ENCODE measurements around the gene KIF4A.

KIF4A gene

DNA sequence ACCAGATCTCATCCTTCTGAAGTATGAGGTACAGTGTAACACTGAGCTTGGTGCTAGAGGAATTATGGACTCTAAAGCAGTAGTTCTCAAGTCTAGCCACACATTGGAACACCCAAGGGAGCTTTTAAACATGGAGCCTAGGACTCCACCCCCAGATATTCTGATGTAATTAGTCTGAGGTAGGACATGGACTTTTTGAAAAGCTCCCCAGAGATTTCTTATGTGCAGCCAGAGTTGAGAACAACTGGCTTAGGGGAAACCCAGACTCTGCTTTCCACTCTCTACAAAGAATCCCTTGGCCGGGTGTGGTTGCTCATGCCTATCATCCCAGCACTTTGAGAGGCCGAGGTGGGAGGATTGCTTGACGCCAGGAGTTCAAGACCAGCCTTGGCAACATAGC is 121.6 kb downstream of the KIF4A start:
- Histone ChIP-seq H3K4me3 (ENCODE audit: insufficient read depth in 1 of 2, low read depth in 1 of 2, low read length in 2 of 2) (no peak overlapping the region), H2BK12ac (ENCODE audit: low read length in 2 of 2) (no peak overlapping the region), H3K36me3 (ENCODE audit: control insufficient read depth in 1 of 2, insufficient read depth in 2 of 2, low read depth in 1 of 2, low read length in 2 of 2) (no peaks in the 10 kb centered on the region), H3K14ac (ENCODE audit: low read length in 2 of 2) (no peak overlapping the region), H2AFZ (ENCODE audit: low read depth, low read length) (no peak overlapping the region), H3K9ac (ENCODE audit: low read length) (no peak overlapping the region), H3K4me2 (ENCODE audit: low read length, poor library complexity, severe bottlenecking) (no peak overlapping the region), H3K79me1 (replicated peaks; ENCODE audit: low read length, poor library complexity, severe bottlenecking) (no peaks in the 10 kb centered on the region), H3K27ac (ENCODE audit: low read length, poor library complexity, severe bottlenecking) (no peak overlapping the region), H3K18ac (ENCODE audit: low read depth in 1 of 2, low read length in 2 of 2) (no peak overlapping the region), H2AK5ac (ENCODE audit: low read length, severe bottlenecking) (no peak overlapping the region), H3K27me3 (ENCODE audit: control insufficient read depth in 1 of 2, insufficient read depth in 1 of 2, low read length in 2 of 2) (peaks cover 0 to 36% of the 10 kb centered on the region in 2 experiments), H3K4me1 (ENCODE audit: control insufficient read depth, insufficient read depth, low read depth, low read length) (no peaks in the 10 kb centered on the region), H3K9me3 (ENCODE audit: control insufficient read depth, low read length) (no peaks in the 10 kb centered on the region), H3K4ac (ENCODE audit: low read depth in 1 of 2, low read length in 2 of 2) (no peak overlapping the region), H3K23ac (ENCODE audit: low read length in 2 of 2) (no peak overlapping the region), H4K8ac (ENCODE audit: low read length) (no peak overlapping the region), H2BK5ac (ENCODE audit: low read depth, low read length, poor library complexity, severe bottlenecking) (no peak overlapping the region), H4K91ac (ENCODE audit: low read length) (no peak overlapping the region), H2BK15ac (ENCODE audit: low read depth, poor library complexity, severe bottlenecking) (no peak overlapping the region), H2BK120ac (ENCODE audit: low read depth, low read length) (no peak overlapping the region)
- WGBS: 100% methylated on average over 3 of the region's 3 CpGs
- no peak for DNase-seq

DNA sequence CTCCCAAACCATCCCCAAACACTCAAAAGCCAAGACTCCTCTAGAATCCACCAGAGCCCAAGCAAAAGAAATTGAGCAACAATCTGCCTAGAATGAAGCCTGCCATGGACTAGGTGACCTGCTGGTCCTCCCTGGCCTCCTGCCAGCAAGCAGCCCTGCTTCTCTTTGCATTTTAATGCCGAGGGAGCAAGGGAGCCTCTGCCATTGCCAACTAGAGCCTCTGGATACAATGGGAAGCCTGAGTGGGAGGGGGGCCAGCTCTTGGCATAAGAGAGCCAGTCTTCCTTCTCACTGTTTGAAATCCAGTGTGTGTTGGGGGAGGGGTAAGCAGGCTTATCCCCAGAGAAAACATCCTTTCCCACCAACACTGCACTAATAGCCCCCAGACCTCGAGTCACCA is 131.7 kb downstream of the KIF4A start:
- no peak overlapping the region for H2BK12ac ChIP-seq (ENCODE audit: low read length in 2 of 2)
- no peaks in the 10 kb centered on the region for H3K79me1 ChIP-seq (replicated peaks; ENCODE audit: low read length, poor library complexity, severe bottlenecking)
- H3K9me3 ChIP-seq (ENCODE audit: control insufficient read depth, low read length): no peaks in the 10 kb centered on the region
- no peak overlapping the region for H3K4me2 ChIP-seq (ENCODE audit: low read length, poor library complexity, severe bottlenecking)
- no peak overlapping the region for H3K18ac ChIP-seq (ENCODE audit: low read depth in 1 of 2, low read length in 2 of 2)
- no peak overlapping the region for H2AFZ ChIP-seq (ENCODE audit: low read depth, low read length)
- H3K14ac ChIP-seq (ENCODE audit: low read length in 2 of 2): no peak overlapping the region
- H3K27ac ChIP-seq (ENCODE audit: low read length, poor library complexity, severe bottlenecking): no peak overlapping the region
- no peak overlapping the region for H2BK120ac ChIP-seq (ENCODE audit: low read depth, low read length)
- no peak for DNase-seq
- peaks cover 0 to 30% of the 10 kb centered on the region in 2 experiments for H3K27me3 ChIP-seq (ENCODE audit: control insufficient read depth in 1 of 2, insufficient read depth in 1 of 2, low read length in 2 of 2)
- H3K4ac ChIP-seq (ENCODE audit: low read depth in 1 of 2, low read length in 2 of 2): no peak overlapping the region
- H3K23ac ChIP-seq (ENCODE audit: low read length in 2 of 2): no peak overlapping the region
- H2AK5ac ChIP-seq (ENCODE audit: low read length, severe bottlenecking): no peak overlapping the region
- peaks cover 4% of the 10 kb centered on the region for H3K4me1 ChIP-seq (ENCODE audit: control insufficient read depth, insufficient read depth, low read depth, low read length)
- H4K91ac ChIP-seq (ENCODE audit: low read length): no peak overlapping the region
- H2BK5ac ChIP-seq (ENCODE audit: low read depth, low read length, poor library complexity, severe bottlenecking): no peak overlapping the region
- no peak overlapping the region for H2BK15ac ChIP-seq (ENCODE audit: low read depth, poor library complexity, severe bottlenecking)
- no peak overlapping the region for H3K9ac ChIP-seq (ENCODE audit: low read length)
- H3K4me3 ChIP-seq (ENCODE audit: insufficient read depth in 1 of 2, low read depth in 1 of 2, low read length in 2 of 2): no peak overlapping the region
- WGBS: 29% methylated on average over 2 of the region's 2 CpGs
- H3K36me3 ChIP-seq (ENCODE audit: control insufficient read depth in 1 of 2, insufficient read depth in 2 of 2, low read depth in 1 of 2, low read length in 2 of 2): no peaks in the 10 kb centered on the region
- H4K8ac ChIP-seq (ENCODE audit: low read length): no peak overlapping the region

DNA sequence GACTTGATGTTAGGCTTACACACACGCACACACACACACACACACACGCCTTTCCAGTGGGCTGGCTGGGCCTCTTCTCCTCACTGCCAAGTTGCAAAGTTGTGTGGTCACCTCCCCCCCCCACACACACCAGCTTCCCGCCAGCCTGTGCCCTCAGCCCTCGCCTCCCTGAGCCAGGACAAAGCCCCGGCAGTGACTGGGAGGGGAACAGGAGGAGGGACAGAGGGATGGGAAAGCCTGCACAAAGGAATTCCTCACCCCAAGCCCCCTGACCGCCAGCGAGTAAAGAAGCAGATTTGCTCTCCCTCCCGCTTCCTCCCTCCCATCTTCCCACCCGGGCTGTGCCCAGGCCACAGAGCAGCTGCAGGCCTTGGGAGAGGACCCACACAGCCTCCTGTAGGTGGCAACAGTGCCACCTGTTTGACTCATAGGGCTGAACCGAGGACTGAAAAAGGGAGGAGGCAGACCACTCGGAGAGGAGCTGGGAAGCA is 133.0 kb downstream of the KIF4A start, which contains the start of gene GDPD2:
Gene GDPD2, plus strand, starts transcription at position 464 of the 491 bp plus-strand sequence. CDS start 1,671 bp downstream, outside the sequence.
- no peak within 1 kb of the TSS for H3K18ac ChIP-seq (ENCODE audit: low read depth in 1 of 2, low read length in 2 of 2)

DNA sequence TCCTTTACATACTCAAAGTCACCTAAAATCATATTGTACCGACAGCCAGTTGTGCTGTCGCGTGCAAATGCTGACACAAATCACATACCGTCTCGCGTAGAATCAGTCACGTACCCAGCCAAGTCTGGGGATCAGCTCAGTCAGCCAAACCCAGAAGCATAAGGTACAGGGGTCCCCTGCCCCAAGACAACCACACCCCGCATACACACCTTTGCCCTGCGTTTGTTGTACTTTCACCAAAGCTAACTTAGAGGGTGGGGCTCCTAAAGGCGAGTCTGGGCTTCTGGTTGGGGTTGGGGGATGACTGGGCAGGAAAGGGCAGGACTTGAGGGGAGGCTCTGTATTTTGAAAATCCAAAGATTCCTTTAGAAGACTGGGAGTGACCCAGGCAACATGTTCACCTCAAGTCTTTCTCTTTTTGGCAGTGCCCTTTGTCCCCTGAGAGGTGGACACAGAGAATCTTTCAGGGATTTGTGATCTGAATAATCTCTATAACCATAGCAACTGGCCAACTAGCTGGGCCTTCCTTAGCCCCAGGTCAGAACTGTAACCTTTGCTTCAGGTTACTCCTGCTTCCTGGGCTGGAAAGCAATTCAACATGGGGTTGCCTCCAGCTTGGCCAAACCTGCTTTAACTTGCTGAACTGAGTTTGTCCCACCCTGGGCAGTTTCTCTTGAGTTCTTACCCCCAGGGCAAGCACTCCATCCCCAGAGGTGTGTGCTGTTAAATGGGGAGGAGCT is 134.2 kb downstream of the KIF4A start:
- no peak overlapping the region for H3K23ac ChIP-seq (ENCODE audit: low read length in 2 of 2)
- no peak overlapping the region for H3K4ac ChIP-seq (ENCODE audit: low read depth in 1 of 2, low read length in 2 of 2)
- no peak overlapping the region for H2BK5ac ChIP-seq (ENCODE audit: low read depth, low read length, poor library complexity, severe bottlenecking)
- no peak overlapping the region for H3K9ac ChIP-seq (ENCODE audit: low read length)
- H3K27ac ChIP-seq (ENCODE audit: low read length, poor library complexity, severe bottlenecking): no peak overlapping the region
- H3K4me3 ChIP-seq (ENCODE audit: insufficient read depth in 1 of 2, low read depth in 1 of 2, low read length in 2 of 2): no peak overlapping the region
- no peak overlapping the region for H2AK5ac ChIP-seq (ENCODE audit: low read length, severe bottlenecking)
- DNase-seq: no peak
- H3K14ac ChIP-seq (ENCODE audit: low read length in 2 of 2): no peak overlapping the region
- no peak overlapping the region for H2AFZ ChIP-seq (ENCODE audit: low read depth, low read length)
- peaks cover 0 to 39% of the 10 kb centered on the region in 2 experiments for H3K27me3 ChIP-seq (ENCODE audit: control insufficient read depth in 1 of 2, insufficient read depth in 1 of 2, low read length in 2 of 2)
- H3K79me1 ChIP-seq (replicated peaks; ENCODE audit: low read length, poor library complexity, severe bottlenecking): no peaks in the 10 kb centered on the region
- peaks cover 4% of the 10 kb centered on the region for H3K4me1 ChIP-seq (ENCODE audit: control insufficient read depth, insufficient read depth, low read depth, low read length)
- no peak overlapping the region for H3K18ac ChIP-seq (ENCODE audit: low read depth in 1 of 2, low read length in 2 of 2)
- H4K8ac ChIP-seq (ENCODE audit: low read length): no peak overlapping the region
- 78% methylated on average over 8 of the region's 10 CpGs for WGBS
- no peak overlapping the region for H2BK12ac ChIP-seq (ENCODE audit: low read length in 2 of 2)
- H2BK120ac ChIP-seq (ENCODE audit: low read depth, low read length): no peak overlapping the region
- H3K9me3 ChIP-seq (ENCODE audit: control insufficient read depth, low read length): no peaks in the 10 kb centered on the region
- H3K36me3 ChIP-seq (ENCODE audit: control insufficient read depth in 1 of 2, insufficient read depth in 2 of 2, low read depth in 1 of 2, low read length in 2 of 2): no peaks in the 10 kb centered on the region
- H3K4me2 ChIP-seq (ENCODE audit: low read length, poor library complexity, severe bottlenecking): no peak overlapping the region
- no peak overlapping the region for H2BK15ac ChIP-seq (ENCODE audit: low read depth, poor library complexity, severe bottlenecking)
- H4K91ac ChIP-seq (ENCODE audit: low read length): no peak overlapping the region

More for the DNA sequence above, 133.0 kb downstream of the KIF4A start, which contains the start of gene GDPD2:
- no peak within 1 kb of the TSS for H3K14ac ChIP-seq (ENCODE audit: low read length in 2 of 2)
- H3K23ac ChIP-seq (ENCODE audit: low read length in 2 of 2): no peak within 1 kb of the TSS
- no peak within 1 kb of the TSS for H4K8ac ChIP-seq (ENCODE audit: low read length)
- H3K79me1 ChIP-seq (replicated peaks; ENCODE audit: low read length, poor library complexity, severe bottlenecking): no peaks in the 10 kb centered on the region
- peaks cover 4% of the 10 kb centered on the region for H3K4me1 ChIP-seq (ENCODE audit: control insufficient read depth, insufficient read depth, low read depth, low read length)
- no peak within 1 kb of the TSS for H2BK120ac ChIP-seq (ENCODE audit: low read depth, low read length)
- no peak within 1 kb of the TSS for H3K4ac ChIP-seq (ENCODE audit: low read depth in 1 of 2, low read length in 2 of 2)
- H3K36me3 ChIP-seq (ENCODE audit: control insufficient read depth in 1 of 2, insufficient read depth in 2 of 2, low read depth in 1 of 2, low read length in 2 of 2): no peaks in the 10 kb centered on the region
- peak within 1 kb of the TSS; percentile 15 for H4K91ac ChIP-seq (ENCODE audit: low read length)
- H2BK12ac ChIP-seq (ENCODE audit: low read length in 2 of 2): no peak within 1 kb of the TSS
- H3K27me3 ChIP-seq (ENCODE audit: control insufficient read depth in 1 of 2, insufficient read depth in 1 of 2, low read length in 2 of 2): peaks cover 0 to 36% of the 10 kb centered on the region in 2 experiments
- no peak within 1 kb of the TSS for H2BK5ac ChIP-seq (ENCODE audit: low read depth, low read length, poor library complexity, severe bottlenecking)
- H3K4me2 ChIP-seq (ENCODE audit: low read length, poor library complexity, severe bottlenecking): peak within 1 kb of the TSS; percentile 22
- H2AK5ac ChIP-seq (ENCODE audit: low read length, severe bottlenecking): no peak within 1 kb of the TSS
- no peak within 1 kb of the TSS for H3K27ac ChIP-seq (ENCODE audit: low read length, poor library complexity, severe bottlenecking)
- H2BK15ac ChIP-seq (ENCODE audit: low read depth, poor library complexity, severe bottlenecking): no peak within 1 kb of the TSS
- H3K4me3 ChIP-seq (ENCODE audit: insufficient read depth in 1 of 2, low read depth in 1 of 2, low read length in 2 of 2): no peak within 1 kb of the TSS
- no peaks in the 10 kb centered on the region for H3K9me3 ChIP-seq (ENCODE audit: control insufficient read depth, low read length)
- DNase-seq: peak; percentile 19
- no peak within 1 kb of the TSS for H3K9ac ChIP-seq (ENCODE audit: low read length)
- H2AFZ ChIP-seq (ENCODE audit: low read depth, low read length): no peak within 1 kb of the TSS
- 16% methylated on average over 3 of the region's 11 CpGs for WGBS
